ENCODE measurements around the gene SPOP.

DNA sequence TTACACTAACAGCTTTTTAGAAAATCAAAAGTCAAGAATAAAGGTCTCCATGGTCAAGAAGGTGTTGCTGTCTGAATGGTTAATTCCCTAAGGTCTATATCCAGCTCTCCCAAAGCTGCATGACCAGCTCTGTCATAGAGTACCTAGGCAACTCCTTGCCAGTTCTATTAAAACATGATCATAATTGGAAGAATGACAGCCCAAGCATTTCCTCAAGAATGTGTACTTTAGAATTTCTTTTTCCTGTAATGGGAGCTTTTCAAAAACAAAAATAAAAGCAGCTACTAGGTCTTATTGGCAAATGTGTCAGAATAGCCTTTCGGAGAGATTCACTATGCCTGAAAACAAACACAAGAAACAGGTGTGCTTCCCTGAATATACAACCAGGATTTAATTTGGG lies 7.9 kb downstream of the SPOP start:
- TF ChIP-seq, protein P1, sequence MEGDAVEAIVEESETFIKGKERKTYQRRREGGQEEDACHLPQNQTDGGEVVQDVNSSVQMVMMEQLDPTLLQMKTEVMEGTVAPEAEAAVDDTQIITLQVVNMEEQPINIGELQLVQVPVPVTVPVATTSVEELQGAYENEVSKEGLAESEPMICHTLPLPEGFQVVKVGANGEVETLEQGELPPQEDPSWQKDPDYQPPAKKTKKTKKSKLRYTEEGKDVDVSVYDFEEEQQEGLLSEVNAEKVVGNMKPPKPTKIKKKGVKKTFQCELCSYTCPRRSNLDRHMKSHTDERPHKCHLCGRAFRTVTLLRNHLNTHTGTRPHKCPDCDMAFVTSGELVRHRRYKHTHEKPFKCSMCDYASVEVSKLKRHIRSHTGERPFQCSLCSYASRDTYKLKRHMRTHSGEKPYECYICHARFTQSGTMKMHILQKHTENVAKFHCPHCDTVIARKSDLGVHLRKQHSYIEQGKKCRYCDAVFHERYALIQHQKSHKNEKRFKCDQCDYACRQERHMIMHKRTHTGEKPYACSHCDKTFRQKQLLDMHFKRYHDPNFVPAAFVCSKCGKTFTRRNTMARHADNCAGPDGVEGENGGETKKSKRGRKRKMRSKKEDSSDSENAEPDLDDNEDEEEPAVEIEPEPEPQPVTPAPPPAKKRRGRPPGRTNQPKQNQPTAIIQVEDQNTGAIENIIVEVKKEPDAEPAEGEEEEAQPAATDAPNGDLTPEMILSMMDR (IDR thresholded peaks at IDR 0.05) = no peak
- no peak for TF ChIP-seq POLR2A (IDR thresholded peaks at IDR 0.05)
- no peak for TF ChIP-seq EP300 (IDR thresholded peaks at IDR 0.05)
